ENCODE results near the gene NDUFA7. TPM values are rescaled to one million over a fixed set of nuclear protein-coding genes. Genes with fewer than 3 reads are reported as not detected.

The NDUFA7 gene
- total RNA-seq, 2 donors from 2014 or later: 54.5 to 73.1 TPM

Other genes with a start within 250 kb of the NDUFA7 start
- gene FBN3, start 171.8 kb downstream of the NDUFA7 start, total RNA-seq: under 1 TPM in 1 of 2 donors, not detected in 1; 0.02 TPM
- 10 to 100 TPM; 18.4 to 22.4 TPM for gene CERS4, start 112.0 kb downstream of the NDUFA7 start, total RNA-seq
- 10 to 100 TPM; 46.1 to 49.7 TPM for gene CD320, start 13.0 kb downstream of the NDUFA7 start, total RNA-seq
- gene RPS28, start 121 bp upstream of the NDUFA7 start, total RNA-seq: 1,000 to 10,000 TPM; 2,643 to 2,829 TPM
- gene KANK3, start 21.9 kb upstream of the NDUFA7 start, total RNA-seq: 1 to 10 TPM; 1.5 to 1.7 TPM
- gene ANGPTL4, start 42.8 kb upstream of the NDUFA7 start, total RNA-seq: 1 to 10 TPM in 1 of 2 donors, not detected in 1; 9.5 TPM
- 10 to 100 TPM; 76.6 to 81.5 TPM for gene RAB11B, start 69.0 kb upstream of the NDUFA7 start, total RNA-seq
- gene MARCHF2, start 91.9 kb upstream of the NDUFA7 start, total RNA-seq: 10 to 100 TPM in 1 of 2 donors, 1 to 10 TPM in 1; 7.3 to 14.9 TPM
- 100 to 1,000 TPM; 105 to 243 TPM for gene HNRNPM, start 123.6 kb upstream of the NDUFA7 start, total RNA-seq
- gene PRAM1, start 181.3 kb upstream of the NDUFA7 start, total RNA-seq: 1 to 10 TPM; 1.4 to 2.9 TPM
- gene ZNF414, start 192.8 kb upstream of the NDUFA7 start, total RNA-seq: 10 to 100 TPM; 24.6 to 28.0 TPM

All from activated naive CD4-positive, alpha-beta T cell treated with anti-CD3 and anti-CD28 coated beads, Interleukin-2, amount 50 U/mL, for 72 hours (primary cell).